Effector memory CD8-positive, alpha-beta T cell (primary cell): Measurements from ENCODE around the gene TESMIN.

ENCODE experiments used
- ATAC-seq: fragments of 150-1000 bp; cut with Tn5 transposase; replicated peaks from 2 replicates; pipeline ENCODE4 v1.10.0; 2021; ENCODE audit warnings: mild to moderate bottlenecking, moderate library complexity
- DNase-seq, 3 experiments: peaks; one replicate each; pipeline ENCODE4 v3.0.0; 2021
- H3K27ac Mint-ChIP-seq, 2 donors: one replicate each; pipeline ENCODE4 v1.8.0; 2022; ENCODE audit warnings: mild to moderate bottlenecking in 2 of 2, mixed read lengths in 2 of 2, moderate library complexity in 2 of 2
- H3K27me3 Mint-ChIP-seq, 2 donors: one replicate each; pipeline ENCODE4 v1.8.0; 2022; ENCODE audit warnings: mixed read lengths in 2 of 2
- H3K36me3 Mint-ChIP-seq: one replicate; pipeline ENCODE4 v1.8.0; 2022; ENCODE audit warnings: mild to moderate bottlenecking, moderate library complexity, mixed read lengths; ENCODE audit not compliant: insufficient read depth
- H3K4me1 Mint-ChIP-seq, 2 donors: one replicate each; pipeline ENCODE4 v1.8.0; 2022; ENCODE audit warnings: low read depth in 2 of 2, mixed read lengths in 2 of 2
- H3K4me3 Mint-ChIP-seq, 2 donors: one replicate each; pipeline ENCODE4 v1.8.0; 2022; ENCODE audit warnings: mild to moderate bottlenecking in 2 of 2, mixed read lengths in 2 of 2, moderate library complexity in 2 of 2
- H3K9me3 Mint-ChIP-seq, 2 donors: one replicate each; pipeline ENCODE4 v1.8.0; 2022; ENCODE audit warnings: mixed read lengths in 2 of 2

The TESMIN gene

GRCh38 chr11:68692115-68692514, 59.2 kb downstream of the TESMIN start:
- no peak overlapping the region for H3K4me3 Mint-ChIP-seq
- no peaks in the 10 kb centered on the region for H3K9me3 Mint-ChIP-seq
- peaks cover 16 to 18% of the 10 kb centered on the region in 2 donors for H3K4me1 Mint-ChIP-seq
- no peak for ATAC-seq
- no peak overlapping the region for H3K27ac Mint-ChIP-seq
- DNase-seq, result no peak
- H3K36me3 Mint-ChIP-seq, result no peaks in the 10 kb centered on the region
- peaks cover 33 to 63% of the 10 kb centered on the region in 2 donors for H3K27me3 Mint-ChIP-seq

- H3K4me3 Mint-ChIP-seq, result peak overlapping the region in 1 of 2 donors; percentile 54
- H3K27ac Mint-ChIP-seq, result peak overlapping the region in 1 of 2 donors; percentile 82
- DNase-seq, result no peak
Measured at GRCh38 chr11:68691402-68691784, 59.9 kb downstream of the TESMIN start.

DNA sequence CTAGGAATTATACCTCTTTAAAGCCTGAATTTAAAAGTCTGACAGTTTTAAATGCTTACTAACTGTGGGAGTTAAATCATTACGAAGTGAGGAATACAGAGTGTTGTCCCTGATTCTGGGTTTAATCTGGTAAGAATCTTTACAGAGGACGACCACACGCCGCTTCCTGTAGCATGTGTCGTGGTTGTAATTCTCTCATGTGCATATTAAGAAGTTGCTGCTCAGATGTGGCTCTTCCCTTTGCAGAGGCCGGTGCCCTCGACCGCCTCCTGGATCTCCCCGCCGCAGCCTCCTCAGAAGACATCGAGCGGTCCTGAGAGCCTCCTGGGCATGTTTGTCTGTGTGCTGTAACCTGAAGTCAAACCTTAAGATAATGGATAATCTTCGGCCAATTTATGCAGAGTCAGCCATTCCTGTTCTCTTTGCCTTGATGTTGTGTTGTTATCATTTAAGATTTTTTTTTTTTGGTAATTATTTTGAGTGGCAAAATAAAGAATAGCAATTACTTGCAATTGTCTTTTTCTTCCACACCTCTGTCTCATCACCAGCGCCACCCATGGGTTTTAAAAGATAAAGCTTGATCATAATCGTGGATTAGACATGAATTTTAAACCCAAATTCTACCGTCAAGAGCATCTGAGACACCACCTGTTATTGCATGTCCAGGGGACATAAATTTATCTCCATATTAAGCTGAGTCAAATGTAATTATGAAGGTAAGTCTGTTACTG, 60.5 kb downstream of the TESMIN start:
- Mint-ChIP-seq H3K4me1 (peaks cover 16 to 18% of the 10 kb centered on the region in 2 donors), H3K9me3 (no peaks in the 10 kb centered on the region), H3K4me3 (peak overlapping the region; percentile 54 to 68), H3K27me3 (peaks cover 38 to 66% of the 10 kb centered on the region in 2 donors), H3K36me3 (no peaks in the 10 kb centered on the region), H3K27ac (peak overlapping the region; percentile 53 to 82)
- DNase-seq, result peak in 2 of 3 experiments; percentile 11 to 14
- ATAC-seq, result peak; percentile 89

More at GRCh38 chr11:68691402-68691784, 59.9 kb downstream of the TESMIN start:
- Mint-ChIP-seq H3K27me3 (peaks cover 38 to 66% of the 10 kb centered on the region in 2 donors), H3K9me3 (no peaks in the 10 kb centered on the region), H3K4me1 (peaks cover 16 to 18% of the 10 kb centered on the region in 2 donors), H3K36me3 (no peaks in the 10 kb centered on the region)
- no peak for ATAC-seq

- DNase-seq (no peak), ATAC-seq (no peak)
- Mint-ChIP-seq H3K27me3 (peaks cover 37 to 66% of the 10 kb centered on the region in 2 donors), H3K4me1 (peaks cover 16 to 18% of the 10 kb centered on the region in 2 donors), H3K4me3 (peak overlapping the region; percentile 54 to 68), H3K36me3 (no peaks in the 10 kb centered on the region), H3K9me3 (no peaks in the 10 kb centered on the region), H3K27ac (peak overlapping the region; percentile 53 to 82)
Measured at GRCh38 chr11:68689737-68690625, 61.3 kb downstream of the TESMIN start.

GRCh38 chr11:68688881-68689280, 62.4 kb downstream of the TESMIN start:
- DNase-seq (no peak), ATAC-seq (no peak)
- Mint-ChIP-seq H3K9me3 (no peaks in the 10 kb centered on the region), H3K27ac (peak overlapping the region in 1 of 2 donors; percentile 25), H3K36me3 (no peaks in the 10 kb centered on the region), H3K4me3 (no peak overlapping the region), H3K27me3 (peaks cover 34 to 56% of the 10 kb centered on the region in 2 donors), H3K4me1 (peaks cover 16 to 18% of the 10 kb centered on the region in 2 donors)

GRCh38 chr11:68687986-68688385, 63.3 kb downstream of the TESMIN start:
- H3K27ac Mint-ChIP-seq, result no peak overlapping the region
- no peak overlapping the region for H3K4me3 Mint-ChIP-seq
- H3K36me3 Mint-ChIP-seq, result no peaks in the 10 kb centered on the region
- ATAC-seq (no peak), DNase-seq (no peak)
- H3K4me1 Mint-ChIP-seq, result peaks cover 16 to 18% of the 10 kb centered on the region in 2 donors
- peaks cover 38 to 56% of the 10 kb centered on the region in 2 donors for H3K27me3 Mint-ChIP-seq
- H3K9me3 Mint-ChIP-seq, result no peaks in the 10 kb centered on the region

DNA sequence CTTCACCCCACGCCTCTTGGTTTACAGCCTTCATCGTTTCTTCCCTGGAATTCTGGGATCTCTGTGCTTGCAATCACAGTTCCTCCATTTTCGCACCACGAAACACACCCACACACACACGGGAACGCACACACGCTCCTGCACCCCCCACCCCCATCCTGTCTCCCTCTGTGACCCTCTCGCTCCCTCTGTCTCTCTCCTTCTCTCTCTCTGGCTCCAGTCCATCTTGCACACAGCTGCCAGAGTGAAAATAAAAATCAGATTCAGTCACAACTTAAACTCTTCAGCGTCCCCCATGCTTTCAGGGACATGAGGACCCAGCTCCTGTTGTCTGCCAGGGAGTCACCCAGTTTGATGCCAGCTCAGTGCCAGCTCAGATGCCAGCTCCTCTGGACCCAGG, 64.0 kb downstream of the TESMIN start:
- no peak overlapping the region for H3K4me3 Mint-ChIP-seq
- DNase-seq (no peak), ATAC-seq (no peak)
- H3K36me3 Mint-ChIP-seq, result no peaks in the 10 kb centered on the region
- no peaks in the 10 kb centered on the region for H3K9me3 Mint-ChIP-seq
- peak overlapping the region in 1 of 2 donors; percentile 49 for H3K27ac Mint-ChIP-seq
- H3K27me3 Mint-ChIP-seq, result peaks cover 45 to 59% of the 10 kb centered on the region in 2 donors
- H3K4me1 Mint-ChIP-seq, result peaks cover 16 to 18% of the 10 kb centered on the region in 2 donors

GRCh38 chr11:68686486-68686885, 64.8 kb downstream of the TESMIN start:
- ATAC-seq (no peak), DNase-seq (no peak)
- H3K9me3 Mint-ChIP-seq, result no peaks in the 10 kb centered on the region
- peak overlapping the region in 1 of 2 donors; percentile 35 for H3K4me3 Mint-ChIP-seq
- H3K27ac Mint-ChIP-seq, result peak overlapping the region in 1 of 2 donors; percentile 7
- peaks cover 15 to 18% of the 10 kb centered on the region in 2 donors for H3K4me1 Mint-ChIP-seq
- H3K36me3 Mint-ChIP-seq, result no peaks in the 10 kb centered on the region
- H3K27me3 Mint-ChIP-seq, result peaks cover 53 to 65% of the 10 kb centered on the region in 2 donors

DNA sequence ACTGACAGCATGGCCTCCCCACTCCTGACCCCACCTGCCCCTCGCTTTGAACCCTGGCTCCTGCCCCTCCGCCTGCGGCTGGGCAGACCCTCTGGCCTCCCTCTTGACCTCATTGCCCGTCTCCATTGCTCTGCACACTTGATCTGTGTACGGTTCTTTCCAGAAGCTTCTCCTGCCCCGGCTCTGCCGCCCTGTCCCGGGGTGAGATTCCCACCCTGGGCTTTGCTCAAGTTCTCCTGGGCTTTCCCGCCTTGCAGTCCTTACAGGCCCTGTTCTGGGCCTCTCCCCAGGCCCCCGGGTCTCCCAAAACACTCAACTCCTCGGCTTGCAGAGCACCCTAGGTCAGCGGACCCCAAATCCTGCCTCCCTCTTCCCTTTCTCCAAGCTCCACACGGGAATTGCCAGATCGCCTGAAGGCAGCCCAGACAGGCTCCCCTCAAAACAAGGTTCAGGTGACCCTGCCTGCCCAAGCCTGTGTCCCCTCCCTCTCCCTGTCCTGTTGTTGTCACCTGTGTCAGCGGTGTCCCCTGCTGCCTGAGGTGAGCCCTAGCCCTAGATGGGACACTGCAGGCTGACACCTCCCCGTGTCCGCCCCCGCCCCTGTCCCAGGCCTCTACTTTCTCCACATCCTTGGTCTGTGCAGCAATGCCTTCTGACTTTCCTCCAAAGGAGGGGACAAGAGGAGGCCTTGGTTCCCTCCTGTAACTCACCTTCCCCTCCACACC, 65.5 kb downstream of the TESMIN start:
- Mint-ChIP-seq H3K9me3 (no peaks in the 10 kb centered on the region), H3K27ac (peak overlapping the region in 1 of 2 donors; percentile 7), H3K27me3 (peaks cover 53 to 63% of the 10 kb centered on the region in 2 donors), H3K4me3 (peak overlapping the region in 1 of 2 donors; percentile 35), H3K4me1 (peaks cover 9 to 12% of the 10 kb centered on the region in 2 donors), H3K36me3 (no peaks in the 10 kb centered on the region)
- DNase-seq (no peak), ATAC-seq (no peak)

DNA sequence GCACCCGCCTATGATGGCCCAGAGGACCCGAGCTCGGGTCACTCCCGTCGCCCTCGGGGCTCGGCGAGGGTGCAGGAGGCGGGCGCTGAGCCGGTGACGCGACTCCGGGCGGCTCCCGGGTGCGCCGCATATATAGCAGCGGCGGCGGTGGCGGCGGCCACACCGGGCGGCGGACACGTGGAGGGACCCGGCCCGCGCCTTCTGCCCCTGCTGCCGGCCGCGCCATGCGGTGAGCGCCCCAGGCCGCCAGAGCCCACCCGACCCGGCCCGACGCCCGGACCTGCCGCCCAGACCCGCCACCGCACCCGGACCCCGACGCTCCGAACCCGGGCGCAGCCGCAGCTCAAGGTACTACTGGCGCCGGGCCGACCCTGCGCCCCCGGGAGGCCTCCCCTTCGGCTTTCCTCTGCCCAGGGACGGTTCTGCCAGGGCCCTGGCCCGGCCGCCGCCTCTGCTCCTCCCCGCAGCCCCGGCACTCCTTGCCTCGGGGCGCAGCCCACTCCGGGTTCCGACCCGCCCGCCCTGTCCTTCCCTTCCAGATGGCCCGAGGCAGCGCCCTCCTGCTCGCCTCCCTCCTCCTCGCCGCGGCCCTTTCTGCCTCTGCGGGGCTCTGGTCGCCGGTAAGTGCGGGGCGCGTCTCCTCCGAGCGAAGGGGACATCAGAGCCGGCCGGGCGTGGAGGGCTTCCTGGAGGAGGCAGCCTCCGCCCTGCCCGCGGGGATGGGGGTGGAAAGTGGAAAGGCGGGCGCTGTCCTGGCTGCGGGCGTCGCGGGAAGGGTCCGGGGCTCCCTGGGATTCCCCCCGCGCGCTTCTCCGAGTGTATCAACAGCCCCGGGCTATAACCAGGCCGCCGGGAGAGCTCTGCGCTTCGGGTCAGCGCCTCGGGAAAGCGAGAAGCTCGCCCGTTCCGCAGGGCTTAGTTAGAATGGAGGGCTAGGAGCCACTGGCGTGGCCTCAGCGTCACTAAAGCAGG, 66.6 kb downstream of the TESMIN start, which contains the start of gene GAL:
Gene GAL (plus strand): TSS at position 160 of the 972 bp plus-strand sequence. CDS start 380 bp downstream, at position 540.
- no peaks in the 10 kb centered on the region for H3K36me3 Mint-ChIP-seq
- no peak for DNase-seq
- H3K4me1 Mint-ChIP-seq, result peaks cover 0 to 2% of the 10 kb centered on the region in 2 donors
- H3K4me3 Mint-ChIP-seq, result peak within 1 kb of the TSS in 1 of 2 donors; percentile 34
- no peak within 1 kb of the TSS for H3K27ac Mint-ChIP-seq
- peaks cover 53 to 65% of the 10 kb centered on the region in 2 donors for H3K27me3 Mint-ChIP-seq
- H3K9me3 Mint-ChIP-seq, result no peaks in the 10 kb centered on the region
- ATAC-seq, result peak; percentile 26

DNA sequence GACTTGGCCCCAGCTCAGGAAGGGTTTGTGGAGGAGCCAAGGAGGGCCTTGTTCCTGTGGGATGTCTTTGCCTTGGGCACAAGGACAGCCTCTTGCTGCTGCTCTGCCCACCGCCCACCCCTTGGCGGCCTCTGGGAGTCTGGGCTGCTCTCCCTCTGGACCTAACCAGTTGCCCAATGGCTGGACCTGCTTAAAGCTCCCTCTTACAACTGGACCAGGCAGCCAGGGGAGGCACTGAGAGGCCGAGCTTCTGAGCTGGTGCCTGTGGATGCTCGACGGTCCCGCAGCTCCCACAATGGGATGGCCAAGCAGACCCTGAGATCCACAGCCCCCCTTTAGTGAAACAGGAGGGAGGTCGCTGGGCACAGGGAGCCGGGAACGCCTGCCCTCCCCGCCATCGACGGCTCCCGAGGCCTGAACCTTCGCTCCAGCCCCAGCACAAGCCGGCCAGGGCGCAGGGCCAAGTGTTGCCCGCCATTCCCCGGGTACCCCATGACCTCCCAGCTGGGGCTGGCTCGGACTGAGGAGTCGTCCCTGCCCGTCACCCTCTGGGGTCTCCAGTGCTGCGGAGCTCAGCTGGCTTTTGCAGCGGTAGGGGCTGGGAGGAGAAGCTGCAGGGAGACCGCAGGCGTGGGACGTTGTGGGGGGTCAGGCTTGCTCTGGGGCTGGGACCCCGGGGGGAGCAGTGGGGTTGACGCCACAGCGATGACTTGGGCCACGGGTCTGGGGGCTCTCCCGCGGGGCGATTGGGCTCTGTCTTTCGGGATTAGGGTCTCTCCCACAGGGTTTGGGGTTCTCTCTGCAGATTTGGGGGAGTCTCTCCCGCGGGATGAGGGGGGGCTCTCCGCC, 67.6 kb downstream of the TESMIN start:
- Mint-ChIP-seq H3K4me3 (no peak overlapping the region), H3K4me1 (no peaks in the 10 kb centered on the region), H3K9me3 (no peaks in the 10 kb centered on the region), H3K27me3 (peaks cover 53 to 74% of the 10 kb centered on the region in 2 donors), H3K36me3 (no peaks in the 10 kb centered on the region), H3K27ac (no peak overlapping the region)
- ATAC-seq (no peak), DNase-seq (no peak)
